HG02623 (cell line): ENCODE measurements around the gene SNX32.
A peak's percentile ranks its signal among the peaks of the same experiment; 100 is the strongest.

ENCODE experiments used
- ATAC-seq: cut with Tn5 transposase; IDR thresholded peaks from one replicate; pipeline ENCODE4 v1.9.1; 2021; ENCODE audit warnings: moderate library complexity; ENCODE audit not compliant: unreplicated experiment

Gene SNX32

DNA sequence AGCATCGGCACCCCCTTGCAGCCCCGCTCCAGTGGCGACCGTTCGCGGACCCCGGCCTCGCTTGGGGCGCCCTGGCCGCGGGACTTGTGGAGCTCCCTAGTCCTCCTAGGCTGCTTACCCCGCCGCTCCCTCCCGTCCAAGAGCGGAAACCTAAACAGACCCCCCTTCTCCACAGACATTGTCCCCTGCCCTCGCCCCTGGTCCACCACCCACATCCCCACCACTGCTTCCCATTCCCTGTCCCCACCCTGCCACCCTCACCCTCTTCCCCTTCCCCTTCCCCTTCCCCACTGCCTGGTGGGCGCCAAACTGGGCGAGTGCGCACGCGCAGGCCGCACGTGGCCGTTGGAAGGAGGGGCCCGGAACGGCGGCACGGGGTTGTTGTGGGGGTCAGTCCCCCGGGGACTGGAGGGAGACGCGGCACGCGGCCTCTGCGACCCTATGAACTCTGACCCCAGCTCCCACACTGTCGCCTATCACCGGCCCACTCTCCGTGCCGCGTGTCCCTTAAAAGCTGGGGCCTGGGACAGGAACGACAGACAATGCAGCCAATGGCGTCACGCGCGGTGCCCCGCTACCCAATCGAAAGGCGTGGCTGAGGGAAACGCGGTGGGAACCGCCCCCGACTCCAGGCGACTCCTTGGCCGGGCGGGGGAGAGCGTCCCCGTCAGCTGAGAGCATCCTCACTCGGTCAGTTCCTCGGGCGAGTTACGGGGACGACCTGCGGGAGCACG, at the start of gene SNX32:
Gene SNX32 (plus strand): TSS at position 667 of the 734 bp plus-strand sequence. CDS start 103 bp downstream, outside the sequence.
- peak; percentile 89 for ATAC-seq

- ATAC-seq = no peak
Measured at GRCh38 chr11:65785319-65786007, 48.3 kb upstream of the SNX32 start.

GRCh38 chr11:65786008-65786785, 47.6 kb upstream of the SNX32 start:
- no peak for ATAC-seq

GRCh38 chr11:65786786-65787636, 46.8 kb upstream of the SNX32 start, which contains the start of gene OVOL1:
Gene OVOL1, plus strand, starts transcription at chr11:65787063. Its CDS starts 311 bp downstream, at chr11:65787374.
- no peak for ATAC-seq

GRCh38 chr11:65787649-65788622, 45.8 kb upstream of the SNX32 start:
- no peak for ATAC-seq

- ATAC-seq = no peak
Measured at GRCh38 chr11:65788821-65789220, 44.9 kb upstream of the SNX32 start.

DNA sequence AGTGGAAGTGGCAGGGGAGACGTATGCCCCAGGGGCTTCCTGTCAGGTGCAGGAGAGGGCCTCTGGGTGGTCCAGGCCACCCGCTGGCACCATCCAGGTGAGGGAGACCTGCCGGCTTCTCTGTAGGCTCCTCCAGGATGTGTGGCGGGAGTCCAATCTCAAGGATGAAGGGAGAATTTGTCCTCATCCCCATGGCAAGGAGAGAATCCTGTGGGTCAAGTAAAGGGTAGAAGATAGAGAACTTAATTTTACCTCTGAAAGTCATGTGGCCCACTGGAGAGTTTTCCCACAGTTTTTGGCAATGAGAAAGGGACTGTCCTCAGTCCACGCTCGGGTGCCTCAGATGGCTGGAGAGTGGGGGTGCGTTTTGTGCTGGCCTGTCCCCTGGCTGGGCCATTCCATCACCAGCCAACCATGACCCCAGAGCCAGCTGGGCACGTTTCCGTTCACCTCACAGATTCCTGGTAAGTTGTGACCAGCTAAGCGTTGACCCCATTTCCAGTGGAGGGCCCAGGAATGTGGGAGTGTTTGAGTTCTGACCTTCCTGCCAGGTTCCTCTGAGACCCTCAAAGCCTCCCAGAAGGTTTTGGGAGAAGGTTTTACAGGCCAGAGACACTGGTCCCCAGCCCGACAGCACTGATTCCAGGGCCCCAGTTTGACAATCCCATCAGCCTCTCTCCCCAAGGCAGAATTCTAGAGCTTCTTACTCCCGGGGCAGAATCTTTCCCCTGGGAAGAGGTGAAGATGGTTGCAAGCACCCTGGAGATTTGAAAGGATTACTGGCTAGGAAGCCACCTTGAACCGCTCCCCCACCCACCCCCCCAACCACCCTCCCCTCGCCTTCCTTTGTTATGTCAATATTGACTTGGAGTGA, 44.3 kb upstream of the SNX32 start:
- ATAC-seq = no peak

- no peak for ATAC-seq
Measured at GRCh38 chr11:65790104-65790901, 43.5 kb upstream of the SNX32 start.

- no peak for ATAC-seq
Measured at GRCh38 chr11:65790902-65791650, 42.7 kb upstream of the SNX32 start.

- ATAC-seq = peak; percentile 78
Measured at GRCh38 chr11:65791719-65792213, 42.0 kb upstream of the SNX32 start.

DNA sequence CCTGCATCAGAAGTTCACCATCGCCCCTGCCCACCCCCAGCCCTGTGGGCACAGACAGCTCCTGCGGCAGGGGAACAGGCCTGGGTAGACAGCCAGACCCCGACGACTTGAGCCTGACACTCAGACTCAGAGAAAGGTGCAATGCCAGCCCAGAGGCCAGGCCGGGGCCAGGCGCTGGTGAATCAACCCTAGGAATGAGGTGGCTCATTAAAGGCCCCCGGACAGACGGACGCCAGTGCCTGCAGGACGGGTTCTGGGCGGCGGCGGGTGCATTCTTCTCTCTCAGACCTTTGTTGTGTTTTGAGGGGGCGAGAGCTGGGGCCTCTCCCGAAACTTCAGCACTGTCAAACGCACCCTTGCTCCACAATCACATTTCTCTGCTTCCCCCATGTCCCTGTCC, 41.3 kb upstream of the SNX32 start:
- no peak for ATAC-seq

- no peak for ATAC-seq
Measured at GRCh38 chr11:65793144-65793581, 40.6 kb upstream of the SNX32 start.

GRCh38 chr11:65793625-65794400, 40.0 kb upstream of the SNX32 start:
- ATAC-seq = no peak

DNA sequence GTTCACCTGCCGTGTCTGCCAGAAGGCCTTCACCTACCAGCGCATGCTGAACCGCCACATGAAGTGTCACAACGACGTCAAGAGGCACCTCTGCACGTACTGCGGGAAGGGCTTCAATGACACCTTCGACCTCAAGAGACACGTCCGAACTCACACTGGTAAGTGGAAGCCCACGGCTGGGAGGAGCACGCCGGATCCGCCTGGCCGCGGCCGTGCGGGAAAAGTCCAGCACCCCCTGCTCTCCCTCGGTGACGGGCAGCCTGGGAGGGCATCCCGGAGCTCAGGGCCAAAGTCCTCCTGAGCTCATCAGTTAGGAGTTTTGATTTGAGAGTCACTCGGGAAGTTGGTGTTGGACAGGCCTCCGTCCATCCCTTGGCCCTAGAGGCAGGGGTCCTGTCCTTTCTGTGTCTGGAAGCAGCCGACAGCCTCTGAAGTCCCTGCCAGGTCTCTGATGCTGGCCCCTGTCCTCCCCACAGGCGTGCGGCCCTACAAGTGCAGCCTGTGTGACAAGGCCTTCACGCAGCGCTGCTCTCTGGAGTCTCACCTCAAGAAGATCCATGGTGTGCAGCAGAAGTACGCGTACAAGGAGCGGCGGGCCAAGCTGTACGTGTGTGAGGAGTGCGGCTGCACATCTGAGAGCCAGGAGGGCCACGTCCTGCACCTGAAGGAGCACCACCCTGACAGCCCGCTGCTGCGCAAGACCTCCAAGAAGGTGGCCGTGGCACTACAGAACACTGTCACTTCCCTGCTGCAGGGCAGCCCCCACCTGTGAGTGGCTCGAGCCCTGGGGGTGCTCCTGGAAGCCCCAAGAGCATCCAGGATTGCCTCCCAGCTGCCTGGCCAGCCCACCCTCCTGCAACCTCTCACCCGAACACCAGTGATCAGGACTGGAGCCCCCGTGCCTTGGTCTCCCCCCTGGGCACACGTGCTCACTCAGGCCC, 38.9 kb upstream of the SNX32 start:
- no peak for ATAC-seq
